HG03521 (cell line): Measurements from ENCODE around the gene TMED6.

Experiments used
- ATAC-seq: cut with Tn5 transposase; IDR thresholded peaks from one replicate; pipeline ENCODE4 v1.9.1; 2021; ENCODE audit warnings: mild to moderate bottlenecking, moderate library complexity; ENCODE audit not compliant: unreplicated experiment

The TMED6 gene

DNA sequence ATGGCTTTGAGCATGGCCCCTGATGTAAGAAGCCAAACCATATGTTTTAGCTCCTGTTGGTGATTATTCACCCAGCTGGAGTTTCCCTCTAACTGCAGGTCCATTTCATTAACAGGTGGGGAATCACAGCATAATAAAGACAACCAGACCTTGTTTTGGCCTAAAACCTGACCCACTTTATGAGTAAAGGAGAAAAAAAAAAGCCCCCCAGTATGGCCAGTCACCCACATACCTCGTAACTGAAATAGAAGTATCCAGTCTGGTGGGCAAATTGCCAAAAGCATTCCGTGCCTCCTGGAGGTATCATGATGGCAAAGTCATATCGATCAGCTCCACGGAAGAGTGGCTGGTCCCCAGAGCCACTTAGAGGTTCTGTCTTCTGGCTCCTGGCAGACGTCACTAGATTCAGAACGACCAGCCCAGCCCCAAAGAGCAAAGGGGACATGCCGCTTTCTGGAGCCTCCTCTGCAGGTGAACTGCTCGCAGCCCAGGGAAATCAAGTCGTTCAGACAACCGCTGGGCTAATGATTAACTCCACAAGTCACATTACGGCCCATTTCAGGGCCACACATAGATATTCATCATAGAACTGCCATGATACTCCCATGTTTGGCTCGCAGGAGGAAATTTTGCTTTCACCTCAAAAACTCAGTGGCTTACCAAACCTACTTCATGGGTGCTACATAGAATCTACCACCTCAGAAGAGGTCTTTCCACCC lies at the start of gene TMED6:
Gene TMED6, minus strand, starts transcription at position 478 of the 719 bp plus-strand sequence. Its CDS starts 33 bp downstream, at position 445.
- ATAC-seq, result no peak

DNA sequence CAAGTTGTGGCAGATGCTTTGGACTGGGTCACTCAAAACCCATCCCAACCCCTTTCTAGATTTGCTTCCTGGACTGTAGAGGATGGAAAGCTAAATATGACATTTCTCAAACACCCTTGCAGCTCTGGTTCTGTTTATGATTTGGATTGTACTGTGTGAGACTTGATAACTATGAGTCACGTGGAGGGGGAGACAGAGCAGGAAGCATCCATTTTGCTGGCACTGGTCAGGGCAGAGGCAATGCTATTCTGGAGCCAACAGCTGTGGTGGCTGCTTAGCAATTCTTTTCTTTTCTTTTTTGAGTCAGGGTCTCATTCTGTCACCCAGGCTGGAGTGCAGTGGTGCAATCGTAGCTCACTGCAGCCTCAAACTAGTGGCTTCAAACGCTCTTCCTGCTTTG lies 47.8 kb upstream of the TMED6 start:
- no peak for ATAC-seq

DNA sequence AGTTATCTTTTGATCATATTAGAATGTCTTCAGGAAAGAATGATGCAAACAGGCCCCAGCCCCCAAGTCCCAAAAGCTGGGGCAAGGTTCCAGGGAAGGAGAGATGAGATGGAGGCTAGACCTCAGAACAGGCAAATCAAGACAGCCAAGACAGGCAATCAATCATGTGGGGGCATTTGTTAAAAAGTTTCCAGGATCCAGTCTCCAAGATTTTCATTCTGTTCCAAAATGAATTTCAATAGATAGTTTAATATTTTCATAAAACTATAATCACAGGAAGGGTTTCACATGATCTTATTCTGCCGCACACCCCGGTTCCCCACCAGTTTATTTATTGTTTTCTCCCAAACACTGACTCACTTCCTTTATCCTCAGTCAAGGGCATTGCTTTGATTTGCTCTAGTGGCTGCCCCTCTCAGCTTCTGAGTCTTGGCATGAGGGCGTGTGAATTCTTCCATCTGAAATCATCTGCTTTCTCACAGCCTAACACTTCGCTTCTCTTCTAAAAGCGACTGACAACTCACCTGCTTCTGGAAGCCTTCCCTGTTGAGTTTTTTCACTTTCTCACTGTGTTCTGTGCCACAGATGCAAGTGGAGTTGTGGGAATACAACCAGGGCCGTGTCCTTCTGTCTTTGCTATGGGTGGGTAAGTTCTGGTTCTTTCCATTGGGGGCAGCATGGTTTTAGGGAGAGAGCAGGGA lies 46.4 kb upstream of the TMED6 start:
- ATAC-seq, result no peak

DNA sequence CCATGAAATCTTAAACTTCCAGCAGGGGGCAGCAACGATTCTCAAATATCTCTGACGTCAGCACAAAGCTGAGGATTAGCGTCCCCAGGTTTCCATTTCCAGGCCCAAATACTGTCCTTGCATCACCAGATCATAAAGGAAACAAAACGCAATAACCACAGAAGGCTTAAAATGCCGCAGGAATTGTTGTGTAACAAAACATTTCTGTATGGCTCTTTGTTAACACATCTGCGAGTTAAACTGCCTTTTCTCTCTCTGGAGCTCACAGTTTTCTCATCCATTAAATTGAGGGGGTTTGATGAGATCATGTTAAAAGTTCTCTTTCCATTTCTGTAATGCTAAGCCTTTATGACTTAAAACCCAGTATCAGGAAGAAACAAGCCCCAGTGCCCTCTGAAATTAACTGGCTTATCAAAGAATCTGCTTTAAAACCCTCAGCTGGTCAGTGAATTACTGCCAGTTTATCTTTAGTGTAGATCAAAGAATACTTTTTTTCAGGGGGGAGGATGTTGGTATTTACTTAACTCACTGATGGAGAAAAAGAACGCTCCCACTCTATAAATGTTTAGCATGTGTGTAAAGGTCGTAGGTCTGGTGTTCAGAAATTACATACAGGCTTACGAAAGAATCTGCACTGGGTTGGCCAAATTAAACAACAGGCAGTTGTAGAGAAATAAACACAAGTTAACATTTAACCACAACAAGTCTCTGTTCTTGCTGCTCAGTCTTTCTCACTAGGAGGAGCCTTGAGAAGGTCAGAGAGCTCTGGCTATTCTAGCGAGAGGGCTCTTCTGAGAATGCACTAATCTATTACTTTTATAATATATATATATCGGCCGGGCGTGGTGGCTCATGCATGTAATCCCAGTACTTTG lies 44.8 kb upstream of the TMED6 start:
- ATAC-seq, result no peak

DNA sequence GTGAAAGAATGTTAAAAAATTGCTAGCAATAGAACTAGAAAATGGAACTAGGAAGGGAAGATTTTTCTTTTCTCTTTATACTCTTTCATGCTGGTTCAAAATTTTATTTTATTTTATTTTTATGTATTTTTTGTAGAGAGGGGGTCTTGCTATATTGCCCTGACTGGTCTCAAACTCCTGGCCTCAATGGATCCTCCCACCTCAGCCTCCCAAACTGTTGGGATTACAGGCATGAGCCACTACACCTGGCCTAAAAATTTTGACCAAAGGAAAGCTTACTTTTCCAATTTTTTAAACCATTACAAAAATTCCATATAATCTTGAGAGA lies 44.2 kb upstream of the TMED6 start:
- no peak for ATAC-seq

DNA sequence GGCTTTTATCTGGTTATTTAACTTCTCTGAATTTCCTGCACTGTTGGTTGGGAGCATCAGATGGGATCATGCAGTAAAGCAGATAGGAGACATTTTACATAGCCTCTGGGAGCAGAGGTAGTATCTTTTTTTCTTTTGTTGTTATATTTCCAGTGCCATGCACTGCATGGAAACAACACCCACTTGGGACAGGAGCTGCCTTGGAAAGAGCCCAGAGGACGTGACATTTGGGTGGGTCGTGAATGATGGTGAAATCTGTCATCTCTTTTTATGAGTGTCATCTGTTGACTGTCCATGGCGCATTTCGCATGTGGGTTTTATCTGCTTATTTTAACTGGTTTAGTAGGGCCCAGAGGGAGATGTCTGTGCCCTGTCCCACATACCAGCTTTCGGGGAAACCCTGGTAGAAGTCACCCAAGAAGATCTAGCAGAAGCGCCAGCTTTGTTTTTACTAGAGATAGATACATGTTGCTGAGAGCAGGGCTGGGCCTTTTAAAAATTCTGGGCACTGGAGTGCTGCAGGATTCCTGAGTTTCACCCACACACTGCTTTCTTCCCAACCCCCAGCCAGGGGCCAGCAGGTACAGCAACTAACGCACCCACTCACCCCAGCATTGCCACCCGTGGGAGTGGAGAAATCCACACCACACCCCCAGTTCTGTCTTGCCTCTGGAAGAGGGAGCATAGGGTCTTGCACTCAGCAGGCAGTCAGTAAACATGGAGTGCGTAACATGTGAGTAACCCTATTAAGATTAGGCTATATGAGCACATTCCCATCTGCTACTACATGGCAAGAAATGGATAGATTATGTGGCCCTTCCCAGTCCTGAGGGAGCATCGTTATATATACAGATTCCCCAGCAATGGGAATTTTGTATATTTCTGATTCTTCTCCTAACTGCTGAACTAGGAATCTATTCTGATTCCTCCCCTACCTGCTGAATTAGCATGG lies 42.6 kb upstream of the TMED6 start:
- no peak for ATAC-seq

DNA sequence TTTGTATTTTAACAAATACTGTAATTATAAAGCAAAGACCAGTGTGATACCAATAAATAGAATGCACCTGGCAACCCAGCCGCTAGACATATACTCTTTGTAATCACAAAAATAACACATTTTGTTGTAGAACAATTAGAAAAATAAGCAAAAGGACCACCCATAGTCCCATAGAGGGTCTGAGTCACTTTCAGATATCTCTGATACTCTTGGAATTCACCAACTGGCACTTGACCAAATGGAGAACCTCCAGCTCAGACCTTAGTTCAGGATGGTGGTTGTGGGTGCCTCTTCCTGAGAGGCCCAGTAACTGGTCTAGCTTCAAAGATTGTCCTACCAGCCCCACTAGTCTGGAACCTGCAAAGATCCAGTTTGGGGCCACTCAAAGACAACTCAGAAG lies 35.0 kb upstream of the TMED6 start:
- ATAC-seq, result no peak

DNA sequence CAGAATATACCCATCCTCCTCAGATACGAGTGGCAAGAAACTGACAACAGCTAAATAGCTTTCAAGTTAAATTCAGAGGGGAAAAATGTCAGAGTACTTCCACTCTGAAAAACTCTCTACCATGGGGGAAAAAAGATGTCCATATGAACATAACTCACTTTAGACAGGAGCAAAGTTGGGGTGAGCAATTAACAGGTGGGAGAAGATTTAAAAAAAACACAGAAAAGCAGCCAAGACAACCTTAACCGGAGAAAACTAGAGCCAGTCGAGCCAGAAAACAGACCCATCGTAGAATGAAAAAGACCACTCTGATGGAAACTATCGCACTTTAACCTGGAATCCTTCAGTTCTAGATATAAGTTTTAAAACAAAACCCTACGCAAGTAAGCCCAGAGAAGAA lies 33.4 kb upstream of the TMED6 start:
- no peak for ATAC-seq

DNA sequence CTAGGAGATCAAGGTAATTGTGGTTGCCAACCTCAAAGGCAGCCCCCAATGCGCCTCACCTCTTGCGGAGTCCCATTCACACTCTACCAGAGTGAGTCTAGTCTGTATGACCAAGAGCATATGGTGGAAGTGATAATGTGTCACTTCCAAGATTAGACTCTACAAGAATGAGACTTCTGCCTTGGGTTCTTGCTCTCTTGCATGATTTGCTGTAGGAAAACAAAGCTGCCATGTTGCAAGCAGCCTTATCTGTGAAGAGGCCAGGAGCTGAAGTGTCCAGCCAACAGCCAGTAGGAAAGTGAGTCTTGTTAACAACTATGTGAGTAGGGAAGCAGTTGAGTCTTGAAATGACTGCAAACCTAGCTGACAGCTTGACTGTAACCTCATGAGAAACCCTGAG lies 30.8 kb upstream of the TMED6 start:
- no peak for ATAC-seq

DNA sequence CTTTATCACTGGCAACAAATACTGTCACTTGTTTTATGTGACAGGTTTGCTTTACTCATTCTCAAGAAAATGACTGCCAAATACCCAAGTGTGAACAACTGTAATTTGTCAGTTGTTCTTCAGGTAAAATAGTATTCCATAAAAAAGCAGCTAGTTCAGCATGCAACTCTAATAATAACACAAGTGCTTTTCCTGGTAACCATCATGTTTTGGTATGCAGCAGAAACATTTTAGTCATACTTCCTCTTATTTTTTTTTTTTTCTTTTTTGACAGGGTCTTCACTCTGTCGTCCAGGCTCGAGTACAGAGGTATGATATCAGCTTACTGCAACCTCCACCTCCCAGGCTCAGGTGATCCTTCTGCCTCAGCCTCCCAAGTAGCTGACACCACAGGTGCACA lies 29.6 kb upstream of the TMED6 start:
- ATAC-seq, result no peak

DNA sequence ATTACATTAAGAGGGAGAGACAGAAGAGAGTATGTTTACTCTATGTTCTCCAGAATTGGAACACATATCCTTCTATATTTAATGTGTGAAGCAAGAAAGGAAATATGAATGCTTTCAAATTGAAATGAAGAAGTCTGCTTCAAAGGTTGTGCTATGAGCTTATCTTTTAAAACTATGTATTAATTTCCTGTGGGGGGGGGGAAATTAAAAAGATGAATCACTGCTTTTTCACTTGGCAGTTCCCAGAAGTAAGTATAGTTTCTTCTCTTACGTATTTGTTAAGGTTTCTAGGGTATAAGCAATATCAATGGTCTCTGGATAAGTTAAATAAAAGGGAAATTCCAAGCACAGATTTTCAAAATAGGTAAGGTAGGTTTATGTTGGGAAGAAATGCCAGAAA lies 27.2 kb upstream of the TMED6 start:
- no peak for ATAC-seq

DNA sequence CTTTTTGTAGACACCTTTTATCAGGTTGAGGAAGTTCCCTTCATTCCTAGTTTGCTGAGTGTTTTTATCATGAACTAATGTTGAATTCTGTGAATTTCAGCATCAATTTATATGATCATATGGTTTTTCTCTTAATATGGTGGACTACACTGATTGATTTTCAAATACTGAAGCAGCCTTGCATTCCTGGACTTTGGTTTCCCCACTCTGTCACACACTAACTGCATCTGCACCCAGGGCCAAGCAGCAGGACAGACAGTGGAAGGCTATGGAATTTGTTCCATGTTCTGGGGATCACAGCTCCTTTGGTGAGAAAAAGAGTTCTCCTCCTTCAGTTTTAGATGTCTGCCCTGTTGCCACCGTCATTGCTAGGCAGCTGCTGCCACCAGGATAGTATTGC lies 26.4 kb upstream of the TMED6 start:
- no peak for ATAC-seq

DNA sequence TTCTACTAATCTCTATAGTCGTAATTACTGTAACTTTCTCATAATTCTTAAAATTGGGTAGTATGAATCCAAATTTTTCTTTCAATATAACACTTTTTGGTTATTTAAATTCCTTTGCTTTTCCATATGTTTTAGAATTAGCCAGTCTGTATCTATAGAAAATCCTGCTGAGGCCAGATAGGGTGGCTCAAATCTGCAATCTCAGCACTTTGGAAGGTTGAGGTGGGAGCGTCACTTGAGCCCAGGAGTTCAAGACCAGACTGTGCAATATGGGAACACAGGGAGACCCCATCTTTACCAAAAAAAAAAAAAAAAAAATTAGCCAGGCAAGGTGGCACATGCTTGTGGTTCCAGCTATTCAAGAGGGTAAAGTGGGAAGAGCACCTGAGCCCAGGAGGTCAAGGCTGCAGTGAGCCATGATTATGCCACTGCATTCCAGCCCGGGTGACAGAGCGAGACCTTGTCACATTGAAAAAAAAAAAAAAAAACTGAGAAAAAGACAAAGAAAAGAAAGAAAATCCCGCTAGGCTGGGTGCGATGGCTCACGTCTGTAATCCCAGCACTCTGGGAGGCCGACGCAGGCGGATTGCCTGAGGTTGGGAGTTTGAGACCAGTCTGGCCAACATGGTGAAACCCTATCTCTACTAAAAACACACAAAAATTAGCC lies 24.9 kb upstream of the TMED6 start:
- no peak for ATAC-seq

DNA sequence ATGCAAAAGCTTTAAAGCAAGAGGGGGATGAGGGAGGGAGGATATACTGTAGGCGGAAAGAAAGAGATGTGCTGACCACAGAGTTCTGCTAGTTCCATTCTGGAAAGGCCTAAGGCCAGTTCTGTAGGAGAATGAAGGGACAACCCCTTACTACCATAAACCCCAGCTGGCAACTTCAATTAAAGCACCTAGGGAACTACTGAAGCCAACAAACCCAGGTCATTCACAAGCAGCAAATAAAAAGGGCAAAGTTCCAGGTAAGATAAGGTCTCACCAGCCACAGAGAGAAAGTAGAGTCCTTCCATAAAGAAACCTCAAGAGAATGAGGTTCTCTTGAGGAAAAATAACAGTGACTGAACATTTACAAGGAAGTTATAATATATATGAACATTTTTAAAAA lies 21.4 kb upstream of the TMED6 start:
- no peak for ATAC-seq

DNA sequence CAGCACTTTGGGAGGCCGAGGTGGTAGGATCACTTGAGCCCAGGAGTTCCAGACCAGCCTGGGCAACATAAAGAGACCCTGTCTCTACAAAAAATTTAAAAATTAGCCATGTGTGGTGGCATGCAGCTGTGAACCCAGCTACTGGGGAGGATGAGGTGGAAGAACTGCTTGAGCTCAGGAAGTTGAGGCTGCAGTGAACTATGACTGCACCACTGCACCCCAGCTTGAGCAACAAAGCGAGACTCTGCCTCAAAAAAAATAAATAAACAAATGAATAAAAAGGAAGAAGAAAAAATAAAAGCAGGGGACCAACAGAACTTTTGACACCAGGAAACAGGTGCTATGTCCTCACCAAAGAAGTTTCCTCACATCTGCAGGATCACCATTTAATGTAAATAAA lies 20.0 kb upstream of the TMED6 start:
- ATAC-seq, result no peak

DNA sequence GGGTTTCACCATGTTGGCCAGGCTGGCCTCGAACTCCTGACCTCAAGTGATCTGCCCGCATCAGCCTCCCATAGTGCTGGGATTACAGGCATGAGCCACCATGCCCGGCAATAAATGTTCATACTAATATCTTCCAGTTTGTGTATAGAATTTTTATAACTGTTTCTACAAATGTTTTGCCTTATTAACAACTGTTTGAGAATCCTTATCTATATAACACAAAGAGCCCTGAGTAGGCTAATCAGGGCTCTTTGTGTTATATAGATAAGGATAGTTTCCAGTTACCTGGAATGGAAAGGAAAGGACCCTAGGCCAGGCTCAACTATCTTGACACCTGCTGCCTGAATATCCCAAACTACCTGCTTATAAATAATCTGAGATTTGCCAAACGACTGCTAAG lies 17.3 kb upstream of the TMED6 start:
- no peak for ATAC-seq

DNA sequence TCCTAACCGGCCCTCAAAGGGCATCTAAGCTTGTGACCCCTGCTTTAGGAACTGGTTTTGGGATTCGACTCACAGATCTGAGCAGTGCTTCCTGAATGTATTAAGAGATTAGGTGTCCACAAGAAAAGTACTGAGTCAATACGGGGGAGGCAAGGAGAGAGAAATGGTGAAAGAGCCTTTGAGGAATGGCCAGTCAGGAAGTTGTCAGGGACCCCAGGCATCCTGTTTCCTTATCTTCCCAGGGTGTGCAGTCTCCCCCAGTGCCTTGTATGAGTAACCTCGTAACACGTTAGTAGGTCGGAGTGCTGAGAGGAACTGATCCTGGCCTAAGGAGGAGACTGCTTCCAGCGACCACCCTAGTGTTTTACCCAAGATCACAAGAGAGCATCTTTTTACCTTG lies 16.4 kb upstream of the TMED6 start:
- ATAC-seq, result no peak

DNA sequence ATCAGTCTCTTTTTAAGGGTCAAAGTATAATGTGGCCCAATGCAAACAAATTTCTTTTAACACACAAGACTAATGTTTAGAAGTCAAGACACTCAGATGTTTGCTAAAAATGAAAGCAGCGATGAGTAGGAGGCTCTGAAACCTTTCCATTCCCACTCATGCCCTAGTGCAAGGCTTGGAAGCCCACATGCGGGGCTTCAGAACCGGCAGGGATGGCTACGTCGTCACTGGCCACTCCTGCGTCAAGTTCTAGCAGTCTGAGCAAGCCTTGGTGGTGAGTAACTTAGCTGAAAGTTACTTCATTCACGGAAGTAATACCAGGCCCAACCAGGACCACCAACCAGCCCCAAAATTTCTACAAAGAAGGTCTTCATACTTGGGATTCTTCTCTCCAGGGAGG lies 14.8 kb upstream of the TMED6 start:
- no peak for ATAC-seq

DNA sequence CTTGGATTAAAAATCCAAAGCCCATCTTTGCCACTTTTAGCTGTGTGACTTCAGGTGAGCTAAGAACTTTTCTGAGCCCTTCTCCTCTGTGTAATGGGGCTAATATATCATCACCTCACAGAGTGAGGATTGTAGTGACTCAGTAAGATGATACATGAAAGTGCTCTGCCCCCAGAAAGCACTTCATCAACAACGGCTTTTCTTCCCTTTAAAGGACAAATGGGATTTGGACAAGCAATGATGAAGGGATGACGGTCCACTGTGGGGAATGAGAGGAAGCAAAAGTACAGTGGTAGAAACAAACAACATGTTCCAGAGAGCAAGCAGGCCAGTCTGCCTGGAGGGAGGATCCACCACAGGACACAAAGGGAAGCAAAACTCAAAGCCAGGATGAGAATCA lies 14.3 kb upstream of the TMED6 start:
- ATAC-seq, result no peak

DNA sequence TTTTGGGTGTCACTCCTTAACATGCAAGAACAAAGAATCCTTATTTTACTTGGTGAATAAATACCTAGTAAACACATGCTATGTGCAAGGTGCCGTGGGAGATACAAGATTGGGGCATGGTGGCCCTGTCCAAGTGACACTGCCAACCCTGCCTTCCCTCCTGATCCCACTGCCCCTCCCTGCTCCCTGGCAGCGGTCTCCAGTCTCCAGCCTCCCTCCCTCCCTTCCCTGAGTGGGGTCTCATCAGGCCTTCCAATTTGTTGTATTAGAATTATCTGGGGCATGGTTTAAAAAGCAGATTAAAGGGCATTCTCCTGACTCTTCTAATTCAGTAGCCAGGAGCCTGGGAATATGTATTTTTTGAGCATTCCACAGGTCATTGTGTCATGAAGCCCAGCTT lies 12.5 kb upstream of the TMED6 start:
- no peak for ATAC-seq
